Esophagus muscularis mucosa (tissue), 3 donors: ENCODE measurements around the gene PPP1R3G.

Experiments
- POLR2A ChIP-seq: fragments of 450-650 bp; IDR thresholded peaks from one replicate; pipeline ENCODE4 v1.6.1; 2017; ENCODE audit warnings: antibody characterized with exemption, moderate library complexity, mild to moderate bottlenecking, low read depth
- TF ChIP-seq, protein P1 (sequence below), 3 experiments: fragments of 200-600 bp in 2 of 3; fragments of 450-650 bp in 1 of 3; sonication (generic) in 2 of 3; IDR thresholded peaks; one replicate each; pipeline ENCODE4 v1.5.1; 2017 to 2019; ENCODE audit warnings: antibody characterized with exemption in 3 of 3, mild to moderate bottlenecking in 2 of 3, moderate library complexity in 1 of 3

DNA sequence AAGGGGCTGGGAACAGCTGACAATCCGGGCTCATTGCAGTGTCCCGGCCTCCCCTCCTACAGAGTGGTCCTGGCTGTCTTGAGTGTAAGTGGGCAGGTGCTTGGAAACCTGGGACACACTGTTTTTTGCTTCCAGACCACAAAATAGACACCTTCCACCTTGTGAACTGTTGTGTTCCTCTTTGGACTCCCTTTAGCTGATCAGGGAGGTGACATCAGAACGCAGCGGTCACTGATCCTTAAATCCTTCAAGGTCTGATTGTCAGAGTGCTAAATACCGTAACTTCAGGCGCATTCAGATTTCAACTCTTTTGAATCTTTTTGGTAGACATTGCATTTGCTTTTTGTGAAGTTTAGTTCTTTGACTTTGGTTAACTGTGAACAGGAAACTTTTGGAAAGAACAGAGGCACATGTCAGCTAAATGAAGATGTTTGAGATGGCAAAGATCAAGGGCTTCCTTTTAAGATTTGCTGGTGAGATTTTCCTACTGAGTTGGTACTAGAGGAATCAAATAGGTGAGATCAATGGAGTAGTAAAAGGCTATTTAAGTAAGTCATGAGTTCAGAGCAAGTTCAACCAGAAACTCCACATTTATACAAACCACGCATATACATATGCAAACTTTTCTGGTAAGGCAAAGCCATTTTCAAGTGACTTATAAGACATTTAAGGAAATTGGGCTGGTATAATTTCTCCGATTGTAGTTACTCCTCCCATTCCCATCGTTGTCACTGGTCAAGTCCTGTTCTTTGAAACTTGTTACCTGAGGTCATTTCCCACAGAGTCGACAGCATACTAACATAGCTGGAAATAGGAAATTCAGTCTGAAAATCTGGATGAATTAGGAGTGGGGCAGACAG is 6.3 kb downstream of the PPP1R3G start:
- no peak for TF ChIP-seq POLR2A
- TF ChIP-seq, protein P1, sequence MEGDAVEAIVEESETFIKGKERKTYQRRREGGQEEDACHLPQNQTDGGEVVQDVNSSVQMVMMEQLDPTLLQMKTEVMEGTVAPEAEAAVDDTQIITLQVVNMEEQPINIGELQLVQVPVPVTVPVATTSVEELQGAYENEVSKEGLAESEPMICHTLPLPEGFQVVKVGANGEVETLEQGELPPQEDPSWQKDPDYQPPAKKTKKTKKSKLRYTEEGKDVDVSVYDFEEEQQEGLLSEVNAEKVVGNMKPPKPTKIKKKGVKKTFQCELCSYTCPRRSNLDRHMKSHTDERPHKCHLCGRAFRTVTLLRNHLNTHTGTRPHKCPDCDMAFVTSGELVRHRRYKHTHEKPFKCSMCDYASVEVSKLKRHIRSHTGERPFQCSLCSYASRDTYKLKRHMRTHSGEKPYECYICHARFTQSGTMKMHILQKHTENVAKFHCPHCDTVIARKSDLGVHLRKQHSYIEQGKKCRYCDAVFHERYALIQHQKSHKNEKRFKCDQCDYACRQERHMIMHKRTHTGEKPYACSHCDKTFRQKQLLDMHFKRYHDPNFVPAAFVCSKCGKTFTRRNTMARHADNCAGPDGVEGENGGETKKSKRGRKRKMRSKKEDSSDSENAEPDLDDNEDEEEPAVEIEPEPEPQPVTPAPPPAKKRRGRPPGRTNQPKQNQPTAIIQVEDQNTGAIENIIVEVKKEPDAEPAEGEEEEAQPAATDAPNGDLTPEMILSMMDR (IDR thresholded peaks at IDR 0.05) = no peak
